Measurements from ENCODE around the gene OR2T34.
A peak's percentile ranks its signal among the peaks of the same experiment; 100 is the strongest.
"Not testable (repeated sequence)": the region's sequence is repeated elsewhere in the genome, so short reads cannot be mapped to it uniquely, and the experiment has no call there.

Gene OR2T34, protein sequence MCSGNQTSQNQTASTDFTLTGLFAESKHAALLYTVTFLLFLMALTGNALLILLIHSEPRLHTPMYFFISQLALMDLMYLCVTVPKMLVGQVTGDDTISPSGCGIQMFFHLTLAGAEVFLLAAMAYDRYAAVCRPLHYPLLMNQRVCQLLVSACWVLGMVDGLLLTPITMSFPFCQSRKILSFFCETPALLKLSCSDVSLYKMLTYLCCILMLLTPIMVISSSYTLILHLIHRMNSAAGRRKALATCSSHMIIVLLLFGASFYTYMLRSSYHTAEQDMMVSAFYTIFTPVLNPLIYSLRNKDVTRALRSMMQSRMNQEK

GRCh38 chr1:248574657-248575056 is at the start of gene OR2T34:
TSS of gene OR2T34 (minus strand) at chr1:248574757. CDS start at chr1:248574757, 0 bp downstream.
- not testable (repeated sequence) for DNase-seq

GRCh38 chr1:248622570-248623001 is 48.0 kb upstream of the OR2T34 start:
- DNase-seq, result no peak

GRCh38 chr1:248621770-248622169 is 47.2 kb upstream of the OR2T34 start:
- no peak for DNase-seq

DNA sequence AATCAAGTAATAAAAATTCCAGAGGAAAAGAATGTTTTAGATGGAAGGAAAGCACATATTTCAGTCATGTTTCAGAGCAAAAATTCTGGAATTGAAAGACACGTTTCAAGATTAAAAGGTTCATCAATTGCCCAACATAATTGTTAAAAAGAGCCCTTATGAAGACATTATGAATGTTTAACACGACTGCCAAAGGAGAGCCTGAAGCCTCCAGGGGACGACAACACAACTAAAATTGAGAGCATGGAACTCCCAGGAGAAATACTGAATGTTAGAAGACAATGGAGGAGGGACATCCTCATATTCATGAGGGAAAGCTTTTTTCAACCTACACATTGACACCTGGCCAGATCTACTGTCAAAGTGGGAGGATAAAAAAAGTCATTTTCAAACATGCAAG is 44.3 kb upstream of the OR2T34 start:
- DNase-seq, result peak; percentile 61

DNA sequence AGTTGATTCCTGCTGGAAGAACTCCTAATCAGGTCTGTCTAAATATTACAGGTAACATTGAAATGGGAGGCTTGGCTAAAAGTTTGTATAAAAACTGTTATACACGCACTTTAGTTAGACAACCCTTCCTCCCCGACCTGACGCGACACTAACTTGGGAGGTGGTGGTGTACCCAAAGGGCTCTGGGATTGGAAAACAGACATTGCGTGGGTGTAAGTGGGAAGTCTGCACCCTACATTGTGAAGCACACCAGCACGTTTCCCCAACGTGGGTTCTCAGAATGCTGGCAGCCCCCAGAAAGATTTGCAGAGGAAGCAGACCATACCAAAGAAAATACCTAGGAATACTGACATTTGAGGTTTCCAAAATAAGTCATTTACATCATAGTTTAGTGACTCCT is 43.6 kb upstream of the OR2T34 start:
- DNase-seq, result no peak

GRCh38 chr1:248613742-248614141 is 39.2 kb upstream of the OR2T34 start:
- DNase-seq, result no peak

DNA sequence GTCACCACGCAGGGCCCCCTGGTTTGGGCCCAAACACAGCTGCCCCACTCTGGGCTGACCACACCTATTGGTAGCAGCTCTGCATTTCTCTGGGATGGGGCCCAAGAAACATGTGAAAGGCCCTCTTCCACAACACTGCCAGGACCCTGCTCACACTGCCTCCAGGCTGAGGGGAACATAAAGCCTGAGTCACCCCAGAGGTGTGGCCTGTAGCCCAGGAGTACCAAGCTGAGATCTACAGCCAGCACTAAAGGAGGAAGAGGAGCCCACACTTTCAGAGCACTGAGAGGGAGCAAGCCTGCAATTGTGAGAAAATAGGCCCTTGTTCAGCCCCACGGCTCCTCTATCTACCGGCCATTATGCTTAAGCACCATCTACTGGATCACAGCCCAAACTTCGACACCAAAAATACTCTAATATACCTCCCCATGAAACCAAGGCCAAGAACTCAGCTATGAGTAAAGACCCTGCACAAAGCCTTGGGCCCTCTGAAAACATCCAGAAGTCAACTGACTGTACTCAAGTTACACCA is 37.4 kb upstream of the OR2T34 start:
- no peak for DNase-seq

- no peak for DNase-seq
These were observed 35.7 kb upstream of the OR2T34 start for GRCh38 chr1:248610301-248610700.

GRCh38 chr1:248599396-248599795 is 24.8 kb upstream of the OR2T34 start:
- DNase-seq, result no peak

GRCh38 chr1:248597589-248597988 is 23.0 kb upstream of the OR2T34 start, which contains the start of gene OR2T10:
TSS of gene OR2T10 (minus strand) at chr1:248597700. CDS start at chr1:248593768, 3,932 bp downstream.
- no peak for DNase-seq

- DNase-seq, result no peak
These were observed 22.1 kb upstream of the OR2T34 start for GRCh38 chr1:248596615-248597014.

GRCh38 chr1:248593226-248593625 is 18.7 kb upstream of the OR2T34 start:
- no peak for DNase-seq

GRCh38 chr1:248592655-248593054 is 18.1 kb upstream of the OR2T34 start:
- DNase-seq, result no peak

- no peak for DNase-seq
These were observed 15.5 kb upstream of the OR2T34 start for GRCh38 chr1:248590055-248590454.

DNA sequence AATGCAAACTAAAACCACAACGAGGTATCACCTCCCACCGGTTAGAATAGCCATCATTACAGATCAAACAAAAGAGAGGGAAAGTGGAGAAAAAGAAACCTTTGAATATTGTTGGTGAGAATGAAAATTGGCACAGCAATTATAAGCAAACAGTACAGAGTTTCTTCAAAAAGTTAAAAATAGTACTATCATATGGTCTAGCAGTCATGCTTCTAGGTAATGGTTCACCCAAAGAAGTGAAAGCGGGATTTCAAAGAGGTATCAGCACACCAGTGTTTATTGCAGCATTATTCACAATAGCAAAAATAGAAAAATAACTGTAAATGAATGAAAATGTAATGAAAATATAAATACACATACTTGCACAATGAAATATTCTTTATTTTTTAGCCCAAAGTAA is 14.8 kb upstream of the OR2T34 start:
- DNase-seq, result no peak

- DNase-seq, result no peak
These were observed 10.7 kb upstream of the OR2T34 start for GRCh38 chr1:248585266-248585665.

DNA sequence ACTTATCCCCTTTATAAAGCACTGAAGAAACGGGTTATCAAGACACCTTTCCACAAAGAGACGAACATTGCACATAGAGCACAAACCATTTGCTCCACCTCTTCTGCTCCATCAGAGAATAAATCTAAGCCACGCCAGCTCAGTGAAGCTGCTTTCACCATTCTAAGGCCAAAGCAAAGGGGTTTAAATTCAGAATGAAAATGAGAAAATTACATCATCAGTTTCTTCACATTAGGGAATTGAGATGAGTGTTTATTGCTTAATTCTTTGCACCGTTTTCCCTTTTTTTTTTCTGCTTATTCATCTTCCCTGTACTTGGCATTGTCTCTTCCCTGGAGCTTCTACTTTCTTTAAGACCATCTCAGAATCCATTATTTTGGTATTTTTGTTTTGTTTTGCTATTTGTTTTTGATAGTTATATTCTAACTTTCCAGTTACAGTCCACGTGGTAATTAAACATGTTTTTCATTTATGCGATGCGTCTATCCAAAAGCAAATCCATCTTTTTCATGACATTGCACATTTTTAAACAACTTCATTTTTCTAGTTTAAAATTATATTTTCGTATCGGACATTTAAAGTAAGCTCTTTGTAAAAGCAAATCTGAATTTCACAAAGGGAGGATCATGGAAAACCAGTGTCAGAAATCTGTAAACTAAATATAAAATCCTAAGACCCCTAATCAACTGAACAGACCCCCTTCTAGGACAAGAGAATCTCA is 1.9 kb upstream of the OR2T34 start:
- no peak for DNase-seq

- not testable (repeated sequence) for DNase-seq
These were observed 701 bp downstream of the OR2T34 start for GRCh38 chr1:248573856-248574255.

- not testable (repeated sequence) for DNase-seq
These were observed 2.5 kb downstream of the OR2T34 start for GRCh38 chr1:248572049-248572448.

DNA sequence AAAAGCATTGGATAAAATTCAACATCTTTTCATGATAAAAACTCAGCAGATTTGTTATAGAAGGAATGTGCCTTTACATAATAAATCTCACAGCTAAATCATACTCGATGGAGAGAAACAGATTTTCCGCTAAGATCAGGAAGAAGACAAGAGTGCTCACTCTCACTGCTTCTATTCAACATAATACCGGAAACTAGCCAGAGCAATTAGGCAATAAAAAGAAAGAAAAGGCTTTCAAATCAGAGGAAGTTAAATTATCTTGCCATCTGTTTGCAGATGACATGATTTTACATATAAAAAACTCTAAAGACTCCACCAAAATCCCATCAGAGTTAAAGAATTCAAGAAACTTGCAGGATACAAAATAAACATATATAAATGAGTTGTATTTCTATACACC is 3.7 kb downstream of the OR2T34 start:
- not testable (repeated sequence) for DNase-seq

GRCh38 chr1:248569049-248569448 is 5.5 kb downstream of the OR2T34 start:
- not testable (repeated sequence) for DNase-seq

DNA sequence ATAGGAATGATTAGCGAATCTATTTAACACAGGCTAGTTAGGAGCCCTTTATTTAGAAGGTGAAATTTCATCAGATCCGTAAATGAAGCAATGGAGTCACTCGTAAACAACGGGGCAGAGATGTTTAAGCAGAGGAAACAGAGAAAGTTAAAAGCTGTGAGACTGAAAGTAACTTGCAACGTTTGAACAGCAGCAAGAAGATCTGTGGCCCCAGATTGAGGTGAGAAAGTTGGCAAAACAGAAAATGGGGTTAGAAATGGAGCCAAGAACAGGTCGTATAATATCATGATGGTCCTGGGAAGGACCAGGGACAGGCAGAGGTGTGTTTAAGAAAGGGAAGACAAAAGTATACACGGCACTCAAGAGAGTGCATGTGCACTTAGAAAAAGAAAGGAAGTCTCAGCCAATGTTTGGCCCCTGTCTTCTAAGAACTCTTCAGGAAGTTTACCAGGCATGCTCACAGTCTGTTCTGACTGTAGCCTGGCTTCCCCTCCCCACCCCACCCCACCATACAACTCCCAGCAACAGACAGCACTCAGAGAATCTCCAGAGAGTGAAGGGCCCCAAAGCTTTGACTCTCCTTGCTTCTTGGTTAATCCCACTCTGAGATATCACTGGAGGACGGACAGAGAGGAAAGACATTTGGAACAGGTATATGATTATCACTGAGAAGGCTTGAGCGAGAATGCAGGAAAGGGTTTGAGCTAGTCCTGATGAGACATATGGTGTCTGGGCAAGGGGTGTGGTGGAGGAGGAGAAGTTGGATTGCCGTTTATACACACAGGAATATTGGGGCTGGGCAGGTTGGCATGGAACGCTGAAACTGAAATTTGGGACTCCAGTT is 8.8 kb downstream of the OR2T34 start:
- DNase-seq, result peak; percentile 4

- DNase-seq, result not testable (repeated sequence)
These were observed 11.9 kb downstream of the OR2T34 start, which contains the start of gene OR2T29 for GRCh38 chr1:248562672-248563071. TSS of gene OR2T29 (minus strand) at chr1:248562772. CDS start at chr1:248559491, 3,281 bp downstream.
